Liver (tissue), 2 donors: ENCODE measurements around the gene HIP1.

ENCODE experiments used
- MAX ChIP-seq: IDR thresholded peaks from 2 replicates; pipeline ENCODE4 v1.6.1; 2016; ENCODE audit warnings: antibody characterized with exemption
- YY1 ChIP-seq: IDR thresholded peaks from 2 replicates; pipeline ENCODE4 v1.6.1; 2016; ENCODE audit warnings: antibody characterized with exemption, mild to moderate bottlenecking
- TF ChIP-seq, protein P1 (sequence below): fragments of 150-350 bp; IDR thresholded peaks from 2 replicates; pipeline ENCODE4 v1.5.1; 2017; ENCODE audit warnings: improper control_type of control experiment, low read depth, low read length; ENCODE audit not compliant: missing input control
- TF ChIP-seq, protein P2 (sequence below): IDR thresholded peaks from 2 replicates; pipeline ENCODE4 v1.6.1; 2016; ENCODE audit warnings: antibody characterized with exemption
- donor health status: healthy.

- TF ChIP-seq, protein P1, sequence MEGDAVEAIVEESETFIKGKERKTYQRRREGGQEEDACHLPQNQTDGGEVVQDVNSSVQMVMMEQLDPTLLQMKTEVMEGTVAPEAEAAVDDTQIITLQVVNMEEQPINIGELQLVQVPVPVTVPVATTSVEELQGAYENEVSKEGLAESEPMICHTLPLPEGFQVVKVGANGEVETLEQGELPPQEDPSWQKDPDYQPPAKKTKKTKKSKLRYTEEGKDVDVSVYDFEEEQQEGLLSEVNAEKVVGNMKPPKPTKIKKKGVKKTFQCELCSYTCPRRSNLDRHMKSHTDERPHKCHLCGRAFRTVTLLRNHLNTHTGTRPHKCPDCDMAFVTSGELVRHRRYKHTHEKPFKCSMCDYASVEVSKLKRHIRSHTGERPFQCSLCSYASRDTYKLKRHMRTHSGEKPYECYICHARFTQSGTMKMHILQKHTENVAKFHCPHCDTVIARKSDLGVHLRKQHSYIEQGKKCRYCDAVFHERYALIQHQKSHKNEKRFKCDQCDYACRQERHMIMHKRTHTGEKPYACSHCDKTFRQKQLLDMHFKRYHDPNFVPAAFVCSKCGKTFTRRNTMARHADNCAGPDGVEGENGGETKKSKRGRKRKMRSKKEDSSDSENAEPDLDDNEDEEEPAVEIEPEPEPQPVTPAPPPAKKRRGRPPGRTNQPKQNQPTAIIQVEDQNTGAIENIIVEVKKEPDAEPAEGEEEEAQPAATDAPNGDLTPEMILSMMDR, result no peak
- TF ChIP-seq YY1 (no peak), MAX (no peak)
- TF ChIP-seq, protein P2, sequence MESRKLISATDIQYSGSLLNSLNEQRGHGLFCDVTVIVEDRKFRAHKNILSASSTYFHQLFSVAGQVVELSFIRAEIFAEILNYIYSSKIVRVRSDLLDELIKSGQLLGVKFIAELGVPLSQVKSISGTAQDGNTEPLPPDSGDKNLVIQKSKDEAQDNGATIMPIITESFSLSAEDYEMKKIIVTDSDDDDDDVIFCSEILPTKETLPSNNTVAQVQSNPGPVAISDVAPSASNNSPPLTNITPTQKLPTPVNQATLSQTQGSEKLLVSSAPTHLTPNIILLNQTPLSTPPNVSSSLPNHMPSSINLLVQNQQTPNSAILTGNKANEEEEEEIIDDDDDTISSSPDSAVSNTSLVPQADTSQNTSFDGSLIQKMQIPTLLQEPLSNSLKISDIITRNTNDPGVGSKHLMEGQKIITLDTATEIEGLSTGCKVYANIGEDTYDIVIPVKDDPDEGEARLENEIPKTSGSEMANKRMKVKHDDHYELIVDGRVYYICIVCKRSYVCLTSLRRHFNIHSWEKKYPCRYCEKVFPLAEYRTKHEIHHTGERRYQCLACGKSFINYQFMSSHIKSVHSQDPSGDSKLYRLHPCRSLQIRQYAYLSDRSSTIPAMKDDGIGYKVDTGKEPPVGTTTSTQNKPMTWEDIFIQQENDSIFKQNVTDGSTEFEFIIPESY, result no peak
Measured at GRCh38 chr7:75650681-75651080, 88.1 kb downstream of the HIP1 start.
